ENCODE results near the gene SEMA3B.

GRCh38 chr3:50243543-50243895, 25.4 kb upstream of the SEMA3B start:
- no peak for TF ChIP-seq CTCF (IDR thresholded peaks at IDR 0.05; ENCODE audit: poor library complexity)
- no peak for TF ChIP-seq EZH2 (IDR thresholded peaks at IDR 0.05; ENCODE audit: borderline replicate concordance)
- no peak for TF ChIP-seq EZH2phosphoT487 (IDR thresholded peaks at IDR 0.05; ENCODE audit: low read depth, severe bottlenecking, unreplicated experiment)

All from hepatocyte (in vitro differentiated cells).